ENCODE data around the gene CMTM4. TPM values are rescaled to one million over a fixed set of nuclear protein-coding genes. Genes with fewer than 3 reads are reported as not detected.

CMTM4 gene
- total RNA-seq, 1 donor from 2014 or later = 35.1 TPM

GRCh38 chr16:66695935-66696668 lies 441 bp downstream of the CMTM4 start:
- TF ChIP-seq CTCF (conservative IDR thresholded peaks at IDR 0.05; ENCODE audit: low read depth, low read length) = no peak
- peak overlapping the region; percentile 74 for H3K4me3 ChIP-seq (ENCODE audit: low read depth, low read length)
- DNase-seq (ENCODE audit: low read depth) = no peak

- no peak for TF ChIP-seq CTCF (conservative IDR thresholded peaks at IDR 0.05; ENCODE audit: low read depth, low read length)
- peak overlapping the region; percentile 74 for H3K4me3 ChIP-seq (ENCODE audit: low read depth, low read length)
- DNase-seq (ENCODE audit: low read depth) = no peak
Observed at GRCh38 chr16:66695471-66695934, 1.0 kb downstream of the CMTM4 start.

- no peak for TF ChIP-seq CTCF (conservative IDR thresholded peaks at IDR 0.05; ENCODE audit: low read depth, low read length)
- no peak overlapping the region for H3K4me3 ChIP-seq (ENCODE audit: low read depth, low read length)
- DNase-seq (ENCODE audit: low read depth) = no peak
Observed at GRCh38 chr16:66693149-66693548, 3.4 kb downstream of the CMTM4 start.

- TF ChIP-seq CTCF (conservative IDR thresholded peaks at IDR 0.05; ENCODE audit: low read depth, low read length) = no peak
- DNase-seq (ENCODE audit: low read depth) = no peak
- no peak overlapping the region for H3K4me3 ChIP-seq (ENCODE audit: low read depth, low read length)
Observed at GRCh38 chr16:66692341-66692740, 4.2 kb downstream of the CMTM4 start.

DNA sequence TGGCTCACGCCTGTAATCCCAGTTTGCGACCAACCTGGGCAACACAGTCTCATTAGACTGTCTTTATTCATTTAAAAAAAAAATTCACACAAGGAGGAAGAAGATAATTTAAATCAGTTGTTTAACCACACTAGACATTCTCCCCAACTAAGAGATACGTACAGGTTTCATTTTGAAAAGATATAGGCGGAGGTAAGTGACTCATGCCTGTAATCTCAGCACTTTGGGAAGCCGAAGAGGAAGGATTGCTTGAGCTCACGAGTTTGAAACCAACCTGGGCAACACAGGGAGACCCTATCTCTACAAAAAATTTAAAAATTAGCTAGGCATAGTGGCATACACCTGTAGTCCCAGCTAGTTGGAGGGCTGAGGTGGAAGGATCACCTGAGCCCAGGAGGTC lies 5.3 kb downstream of the CMTM4 start:
- DNase-seq (ENCODE audit: low read depth) = no peak
- no peak for TF ChIP-seq CTCF (conservative IDR thresholded peaks at IDR 0.05; ENCODE audit: low read depth, low read length)
- H3K4me3 ChIP-seq (ENCODE audit: low read depth, low read length) = no peak overlapping the region

DNA sequence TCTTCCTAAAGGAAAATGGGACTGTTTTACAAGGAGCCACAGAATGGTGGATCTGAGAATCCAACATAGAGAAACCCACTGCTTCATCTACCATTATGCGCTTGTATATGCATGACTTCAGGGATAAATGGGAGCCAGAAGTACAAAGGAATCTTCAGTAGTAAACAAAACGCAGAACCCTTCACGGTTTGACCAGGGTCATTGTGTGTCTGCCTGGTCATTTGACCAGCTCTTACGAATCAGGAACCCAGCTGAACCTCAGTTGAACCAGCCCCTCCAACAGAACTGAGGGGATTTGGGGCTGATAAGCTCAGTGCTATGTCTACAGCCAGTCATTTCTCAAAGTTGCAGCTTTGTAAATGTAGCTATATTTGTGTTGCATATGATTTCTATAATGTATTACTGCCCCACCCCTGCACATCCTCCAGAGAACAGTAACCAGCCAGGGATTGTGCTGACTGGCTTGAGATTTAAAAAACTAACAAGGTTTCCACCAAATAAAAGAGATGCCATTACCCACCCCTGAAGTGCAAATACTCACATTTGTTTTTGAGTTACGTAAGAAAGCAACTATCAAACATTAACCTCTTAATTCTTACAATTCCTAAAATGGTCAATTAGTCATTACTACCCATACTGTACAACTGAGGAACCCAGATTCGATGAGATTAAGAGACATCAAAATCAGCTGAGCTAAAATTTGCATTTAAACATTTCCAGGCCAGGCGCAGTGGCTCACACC lies 6.3 kb downstream of the CMTM4 start:
- no peak for TF ChIP-seq CTCF (conservative IDR thresholded peaks at IDR 0.05; ENCODE audit: low read depth, low read length)
- no peak for DNase-seq (ENCODE audit: low read depth)

More for the DNA sequence above, 6.3 kb downstream of the CMTM4 start:
- H3K4me3 ChIP-seq (ENCODE audit: low read depth, low read length) = no peak overlapping the region
